ENCODE measurements around the gene KCTD21.
"Not testable (repeated sequence)": the region's sequence is repeated elsewhere in the genome, so short reads cannot be mapped to it uniquely, and the experiment has no call there.

The KCTD21 gene

DNA sequence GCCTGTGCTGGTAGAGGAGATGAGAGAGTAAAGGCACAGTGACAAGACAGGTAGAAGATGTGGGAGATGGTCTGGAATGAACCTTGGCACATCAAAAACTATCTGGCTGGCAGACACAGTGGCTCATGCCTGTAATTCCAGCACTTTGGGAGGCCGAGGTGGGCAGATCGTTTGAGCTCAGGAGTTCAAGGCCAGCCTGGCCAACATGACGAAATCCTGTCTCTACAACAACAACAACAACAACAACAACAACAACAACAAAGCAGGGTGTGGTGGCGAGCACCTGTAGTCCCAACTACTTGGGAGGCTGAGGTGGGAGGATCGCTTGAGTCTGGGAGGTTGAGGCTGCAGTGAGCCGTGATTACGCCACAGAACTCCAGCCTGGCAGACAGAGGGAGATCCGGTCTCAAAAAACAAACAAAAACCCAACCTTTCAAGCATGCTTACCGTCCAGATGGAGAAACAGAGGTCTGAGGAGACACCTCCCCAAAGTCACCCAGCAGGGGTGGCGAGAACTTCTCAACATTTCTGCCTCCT is 11.8 kb downstream of the KCTD21 start:
- no peak for DNase-seq (ENCODE audit: low spot score)

DNA sequence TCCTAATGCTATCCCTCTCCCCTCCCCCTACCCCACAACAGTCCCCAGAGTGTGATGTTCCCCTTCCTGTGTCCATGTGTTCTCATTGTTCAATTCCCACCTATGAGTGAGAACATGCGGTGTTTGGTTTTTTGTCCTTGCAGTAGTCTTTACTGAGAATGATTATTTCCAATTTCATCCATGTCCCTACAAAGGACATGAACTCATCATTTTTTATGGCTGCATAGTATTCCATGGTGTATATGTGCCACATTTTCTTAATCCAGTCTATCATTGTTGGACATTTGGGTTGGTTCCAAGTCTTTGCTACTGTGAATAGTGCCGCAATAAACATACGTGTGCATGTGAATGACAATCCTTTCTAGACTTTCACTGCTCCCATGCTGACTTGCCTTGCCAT is 12.6 kb downstream of the KCTD21 start:
- DNase-seq (ENCODE audit: low spot score): not testable (repeated sequence)

DNA sequence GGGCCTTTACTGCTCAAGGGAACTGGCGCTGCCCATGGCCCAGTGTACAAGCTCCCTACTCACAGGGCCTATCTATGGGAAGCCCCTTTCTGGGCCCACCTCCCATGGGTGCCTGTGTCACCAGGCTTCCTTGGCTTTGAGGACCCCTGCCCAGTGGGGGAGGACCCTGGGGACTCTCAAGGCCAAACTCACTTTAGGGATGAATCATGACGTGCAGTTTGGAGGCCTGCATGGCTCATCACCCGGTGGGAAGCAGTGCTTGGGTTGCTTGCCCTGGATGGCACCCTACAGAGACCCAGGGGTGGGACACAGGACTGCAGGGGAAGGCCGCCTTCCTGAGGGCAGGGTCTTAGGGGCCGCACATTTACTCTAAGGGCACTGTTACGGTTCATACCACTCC is 16.5 kb downstream of the KCTD21 start:
- DNase-seq (ENCODE audit: low spot score): no peak

DNA sequence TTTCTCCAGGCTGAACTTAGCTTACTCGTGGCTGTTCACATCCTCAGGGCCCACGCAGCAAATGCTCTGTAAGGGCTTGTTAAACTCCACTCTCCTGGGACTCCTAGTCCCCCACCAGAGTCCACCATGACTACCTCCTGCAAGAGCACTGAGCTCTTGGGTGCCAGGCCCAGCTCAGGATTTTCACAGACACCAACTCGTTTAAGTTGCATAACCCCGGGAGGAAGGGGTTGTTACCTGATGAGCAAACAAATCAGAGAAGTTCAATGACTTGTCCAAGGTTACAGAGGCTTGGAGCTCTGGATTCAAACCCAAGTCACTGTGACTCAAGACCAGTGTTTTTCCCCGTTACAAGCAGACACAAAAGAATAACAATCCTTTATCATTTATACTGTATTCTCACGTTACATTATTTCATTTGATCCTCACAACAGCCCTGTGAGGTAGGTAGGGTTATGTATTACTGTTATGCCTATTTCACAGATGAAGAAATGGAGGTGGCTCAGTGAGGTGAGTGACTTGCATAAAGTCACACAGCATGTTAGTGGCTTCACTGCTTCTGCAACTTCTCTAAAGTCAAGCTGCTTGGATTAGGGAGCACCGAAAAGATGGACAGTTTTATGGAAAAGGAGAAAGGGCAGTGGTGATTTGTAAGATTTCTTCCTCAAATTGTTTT is 17.4 kb downstream of the KCTD21 start:
- no peak for DNase-seq (ENCODE audit: low spot score)

DNA sequence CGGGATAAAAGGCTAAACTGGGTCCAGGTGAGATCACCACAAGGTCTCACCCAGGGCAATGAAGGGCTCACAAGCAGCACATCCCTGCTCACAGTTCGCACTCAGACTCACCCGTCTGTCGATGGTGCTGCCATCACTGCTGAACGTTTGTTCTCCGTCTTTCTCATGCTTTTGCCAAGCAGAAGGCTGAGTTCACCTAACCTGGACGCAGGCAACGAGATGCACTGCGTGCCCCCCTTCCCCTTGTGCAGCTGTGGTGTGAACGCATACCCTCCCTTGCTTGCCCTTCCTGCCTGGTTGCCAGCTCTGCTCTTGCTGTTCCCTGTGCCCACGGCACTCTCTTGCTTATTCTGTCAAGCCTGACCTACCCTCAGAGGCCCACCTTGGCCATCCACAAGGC is 18.0 kb downstream of the KCTD21 start:
- no peak for DNase-seq (ENCODE audit: low spot score)

DNA sequence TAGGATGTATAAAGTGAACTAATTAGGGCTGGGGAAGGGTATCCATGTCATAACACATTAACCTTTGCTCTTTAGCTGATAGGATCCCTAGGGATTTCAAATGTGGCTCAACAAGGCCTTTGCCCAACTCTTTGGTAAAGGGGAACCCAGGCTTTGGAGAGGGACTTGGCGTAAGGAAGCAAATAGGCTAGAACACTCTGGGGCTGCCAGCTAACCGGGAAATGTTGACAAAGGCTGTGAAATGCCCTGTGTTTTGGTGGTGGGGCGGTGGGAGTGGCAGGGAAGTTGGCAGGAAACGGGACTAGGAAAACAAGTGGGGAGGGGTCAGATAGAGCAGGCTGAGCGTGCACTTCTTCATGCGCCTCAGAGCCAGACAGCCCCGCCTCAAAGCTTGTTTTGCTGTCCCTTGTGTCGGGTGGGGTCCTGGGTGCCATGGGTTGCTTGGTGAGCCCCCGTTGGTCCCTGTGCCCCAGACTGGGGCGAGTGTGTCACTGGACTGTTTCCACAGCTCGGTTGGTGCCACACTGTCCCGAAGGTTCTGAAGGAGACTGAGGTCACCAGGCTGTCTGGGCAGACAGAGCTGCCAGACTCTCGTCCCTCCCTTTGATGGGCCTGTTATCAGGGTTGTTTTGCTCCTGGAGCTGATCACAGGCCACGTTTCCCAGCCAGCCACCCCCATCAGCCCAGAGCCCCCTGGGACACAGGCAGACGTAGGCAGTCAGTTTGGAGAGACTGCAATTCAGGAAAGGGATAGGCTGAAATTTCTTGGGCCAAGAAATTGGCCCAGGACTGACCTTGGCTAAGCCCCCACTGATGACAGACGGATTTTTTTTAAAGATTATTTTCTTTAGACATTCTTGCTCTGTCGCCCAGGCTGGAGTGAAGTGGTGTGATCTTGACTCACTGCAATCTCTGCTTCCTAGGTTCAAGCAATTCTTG is 19.6 kb downstream of the KCTD21 start:
- DNase-seq (ENCODE audit: low spot score): no peak

DNA sequence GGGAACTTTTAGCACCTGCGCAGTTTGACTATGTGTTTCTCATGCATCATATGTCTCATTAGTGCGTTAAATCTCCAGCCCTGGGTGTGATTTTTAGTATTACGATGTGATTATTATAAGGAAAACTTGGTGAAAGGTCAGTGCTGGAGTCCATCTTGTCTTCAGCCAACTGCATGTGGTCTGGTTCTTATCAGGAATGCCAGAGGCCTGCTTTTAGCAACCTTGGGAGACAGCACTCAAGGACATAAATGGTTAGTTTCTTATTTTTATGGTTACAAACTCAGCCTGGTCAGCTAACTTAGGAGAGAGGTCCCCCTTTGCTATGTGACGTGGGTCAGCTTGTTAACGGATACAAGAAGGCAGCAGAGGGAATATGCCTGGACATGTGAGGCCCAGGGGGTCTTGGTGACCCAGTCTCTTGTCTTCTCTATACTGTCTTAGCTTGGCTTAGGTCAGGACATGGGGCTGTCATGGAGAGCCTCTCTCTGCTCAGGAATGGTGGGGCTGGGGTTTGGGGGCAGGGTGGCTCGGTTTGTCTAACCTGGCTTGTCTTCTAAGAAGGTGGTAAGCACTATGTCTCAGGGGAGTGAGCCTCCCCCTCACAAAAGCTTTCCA is 21.5 kb downstream of the KCTD21 start:
- DNase-seq (ENCODE audit: low spot score): no peak

DNA sequence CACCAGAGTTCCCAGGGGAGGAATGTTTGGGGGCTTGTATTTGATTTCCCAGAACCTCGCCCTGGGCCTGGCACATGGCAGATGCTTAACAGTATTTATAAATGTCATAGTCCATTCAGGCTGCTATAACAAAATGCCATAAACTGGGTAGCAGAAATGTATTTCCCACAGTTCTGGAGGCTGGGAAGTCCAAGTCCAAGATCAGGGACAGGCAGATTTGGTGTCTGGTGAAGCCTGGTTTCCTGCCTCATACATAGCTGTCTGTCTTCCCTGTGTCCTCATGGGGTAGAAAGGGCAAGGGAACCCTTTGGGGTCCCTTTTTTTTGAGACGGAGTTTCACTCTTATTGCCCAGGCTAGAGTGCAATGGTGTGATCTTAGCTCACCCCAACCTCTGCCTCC is 24.0 kb downstream of the KCTD21 start:
- no peak for DNase-seq (ENCODE audit: low spot score)

DNA sequence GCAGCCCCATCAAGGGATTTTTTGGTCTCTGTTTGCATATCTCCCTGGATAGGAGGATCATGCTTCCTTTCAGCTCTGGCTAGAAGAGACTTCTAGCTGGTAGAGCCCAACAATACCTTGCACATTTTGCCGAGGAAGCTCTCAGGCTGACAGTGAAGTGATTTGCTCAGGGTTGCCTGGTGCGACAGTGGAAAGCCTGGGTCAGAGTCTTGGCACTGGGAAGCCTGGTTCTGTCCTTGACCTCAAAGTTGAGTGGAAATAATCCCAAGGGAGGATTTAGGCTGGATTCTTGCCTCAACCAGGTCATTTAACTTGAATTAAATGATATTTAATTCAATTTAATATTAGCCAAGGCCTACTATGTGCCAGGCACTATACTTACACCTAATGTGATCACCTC is 24.6 kb downstream of the KCTD21 start:
- DNase-seq (ENCODE audit: low spot score): no peak

DNA sequence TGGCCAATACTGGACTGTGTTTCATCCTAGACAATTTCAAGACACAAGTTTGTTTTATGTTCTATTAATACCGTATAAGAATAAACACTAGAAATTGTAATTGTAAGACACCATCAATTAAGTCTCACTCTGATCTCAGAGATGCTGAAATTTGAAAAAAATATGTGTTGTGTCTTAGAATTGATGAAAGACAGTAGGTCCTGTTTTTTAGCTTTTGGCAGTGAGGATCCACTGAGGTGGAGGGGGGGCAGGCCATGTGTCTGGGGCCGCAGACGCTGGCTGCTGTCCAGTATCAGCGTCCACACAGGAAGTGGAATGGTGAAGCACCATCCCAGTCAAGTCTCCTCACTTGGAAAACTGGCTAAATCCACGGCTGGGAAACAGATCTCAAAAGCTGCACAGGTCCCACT is 26.5 kb downstream of the KCTD21 start:
- DNase-seq (ENCODE audit: low spot score): no peak

DNA sequence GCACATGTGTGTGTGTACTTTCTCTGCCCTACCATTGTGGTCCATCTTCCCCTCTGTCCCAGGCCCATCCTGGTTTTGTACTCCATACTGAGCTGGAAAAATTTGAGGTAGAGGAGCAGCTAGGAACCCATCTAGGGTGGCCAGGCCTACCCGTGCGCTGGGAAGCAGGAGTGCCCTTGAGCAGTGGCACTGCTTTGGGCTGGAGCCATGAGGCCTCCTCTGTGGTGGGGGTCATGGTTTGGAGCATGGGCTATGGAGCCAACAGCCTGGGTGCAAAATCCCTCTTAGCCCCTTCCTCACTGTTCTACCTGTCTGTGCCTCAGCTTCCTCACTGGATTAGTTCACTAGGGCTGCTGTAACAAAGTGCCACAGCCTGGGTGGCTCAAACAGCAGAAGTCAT is 27.1 kb downstream of the KCTD21 start:
- no peak for DNase-seq (ENCODE audit: low spot score)

DNA sequence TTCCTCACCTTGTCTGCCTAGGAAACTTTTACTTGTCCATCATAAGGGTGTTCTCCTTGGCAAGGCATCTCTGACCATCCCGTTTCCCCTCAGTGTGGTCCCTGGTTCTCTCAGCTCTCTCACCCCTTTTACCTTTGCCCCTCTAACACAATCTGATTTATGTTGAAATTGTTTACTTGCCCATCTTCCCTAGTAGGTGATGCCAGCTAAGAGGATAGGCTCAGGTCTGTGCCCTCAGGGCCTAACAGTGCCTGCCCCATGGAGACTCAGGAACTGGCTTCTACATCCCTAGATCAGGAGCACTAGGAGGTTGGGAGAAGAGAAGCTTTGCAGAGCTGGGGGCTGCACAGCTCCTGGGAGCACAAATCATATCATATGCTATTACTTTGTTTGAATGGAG is 27.9 kb downstream of the KCTD21 start:
- no peak for DNase-seq (ENCODE audit: low spot score)

DNA sequence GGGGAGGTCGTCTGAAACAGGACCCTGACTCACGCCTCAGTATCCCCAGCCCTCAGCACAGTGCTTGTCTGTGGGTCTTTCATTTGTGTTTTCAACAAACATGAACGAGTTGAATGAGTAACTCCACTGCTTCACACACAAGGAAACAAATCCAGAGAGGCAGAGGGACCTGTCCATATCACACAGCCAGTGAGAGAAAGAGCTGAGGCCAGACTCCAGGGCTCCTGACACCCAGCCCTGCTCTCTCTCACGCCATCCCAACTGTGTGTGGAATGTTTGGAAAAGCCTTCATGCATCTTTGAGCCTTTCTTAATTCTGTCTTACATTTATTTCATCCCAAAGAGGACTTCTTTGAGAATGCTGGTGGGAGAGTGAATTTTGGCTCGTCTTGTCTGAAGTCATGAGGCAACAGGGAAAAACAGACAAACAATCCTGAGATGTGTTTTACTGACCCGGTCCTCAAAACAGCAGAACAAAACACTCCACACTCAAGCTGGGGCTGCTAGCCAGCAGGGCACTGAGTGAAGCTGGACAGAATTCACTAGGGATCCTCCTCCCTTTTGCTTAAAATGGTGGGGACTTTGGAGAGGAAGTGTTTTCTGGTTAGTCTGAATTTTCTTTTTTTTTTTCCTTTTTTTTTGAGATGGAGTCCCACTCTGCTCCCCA is 29.3 kb downstream of the KCTD21 start:
- DNase-seq (ENCODE audit: low spot score): no peak

DNA sequence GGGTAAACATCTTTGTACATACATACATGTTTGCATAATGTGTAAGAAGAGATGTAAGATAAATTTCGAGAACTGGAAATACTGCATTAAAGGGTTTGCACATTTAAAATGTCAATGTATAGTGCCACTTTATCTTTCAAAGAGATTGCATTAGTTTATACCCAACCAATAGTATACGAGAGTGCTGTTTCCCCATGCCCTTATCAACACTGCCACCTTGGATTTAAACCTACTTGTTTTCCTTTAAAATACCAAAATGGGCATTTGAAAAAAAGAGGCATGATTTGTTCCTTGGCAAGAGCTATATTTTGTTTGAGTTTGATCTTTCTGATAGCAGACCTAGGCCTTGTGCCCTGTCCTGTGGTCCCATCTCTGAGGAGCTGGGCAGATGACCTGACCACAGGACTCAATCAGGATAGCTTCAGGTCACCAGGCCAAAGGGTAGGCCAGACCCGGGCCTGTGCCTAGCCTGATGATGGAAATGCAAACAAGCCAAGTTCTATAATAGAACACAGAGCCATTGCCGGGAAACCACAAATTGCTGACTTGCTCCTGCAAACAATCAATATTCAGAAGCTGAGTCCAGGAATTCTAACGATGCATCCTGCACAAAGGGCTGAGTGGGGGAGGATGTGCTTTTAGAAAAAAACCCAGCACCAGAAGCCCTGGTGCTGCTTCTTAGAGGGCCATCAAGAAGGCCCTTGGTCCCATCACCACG is 32.1 kb downstream of the KCTD21 start:
- DNase-seq (ENCODE audit: low spot score): no peak

DNA sequence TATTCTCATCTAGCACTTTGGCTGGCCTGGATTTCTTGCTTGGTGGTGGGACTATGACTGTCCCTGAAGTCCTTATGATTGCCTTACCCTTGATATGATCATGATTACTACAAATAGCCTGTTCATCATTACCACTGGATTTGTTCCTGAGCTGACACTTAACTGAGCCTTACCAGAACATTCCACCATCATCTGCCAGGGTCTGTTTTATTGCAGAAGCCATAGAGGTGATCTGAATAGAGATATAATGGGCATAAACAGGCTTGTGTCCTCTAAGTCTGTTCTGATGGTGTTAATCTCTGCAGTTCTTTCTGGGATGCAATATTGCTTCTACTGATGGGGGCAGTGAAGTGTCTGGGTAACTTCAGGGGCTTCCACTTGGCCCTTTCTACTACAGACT is 36.6 kb downstream of the KCTD21 start:
- DNase-seq (ENCODE audit: low spot score): no peak

DNA sequence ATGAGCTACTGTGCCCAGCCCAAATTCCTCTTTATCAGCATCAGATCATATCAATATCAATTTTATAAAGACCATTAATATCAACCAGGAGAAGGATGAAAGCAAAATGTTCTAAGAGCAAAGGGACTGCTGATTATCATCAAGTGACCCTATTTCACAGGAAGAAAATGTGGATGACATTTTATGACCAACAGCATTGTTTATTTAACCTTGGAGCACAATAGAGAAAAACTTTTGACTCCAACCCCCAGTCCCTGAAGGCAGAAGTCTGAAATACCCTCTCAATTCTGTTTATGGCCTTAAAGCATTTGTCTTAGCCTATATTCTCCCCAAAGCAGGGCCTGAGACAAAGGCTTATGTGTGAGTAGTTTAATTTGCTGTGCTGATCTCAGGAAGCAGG is 37.7 kb downstream of the KCTD21 start:
- no peak for DNase-seq (ENCODE audit: low spot score)

DNA sequence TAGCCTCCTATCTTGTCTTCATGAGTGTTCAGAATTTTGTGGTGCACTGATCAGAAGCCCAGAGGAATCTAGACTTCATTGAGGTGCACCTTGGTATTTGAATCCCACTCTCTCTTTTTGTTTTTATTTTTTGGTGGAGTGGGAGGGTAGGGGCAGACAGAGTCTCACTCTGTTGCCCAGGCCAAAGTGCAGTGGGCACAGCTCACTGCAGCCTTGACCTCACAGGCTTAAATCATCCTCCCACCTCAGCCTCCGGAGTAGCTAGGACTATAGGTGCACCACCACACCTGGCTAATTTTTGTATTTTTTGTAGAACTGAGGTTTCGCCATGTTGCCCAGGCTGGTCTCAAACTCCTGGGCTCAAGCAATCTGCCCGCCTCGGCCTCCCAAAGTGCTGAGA is 38.1 kb downstream of the KCTD21 start:
- no peak for DNase-seq (ENCODE audit: low spot score)

DNA sequence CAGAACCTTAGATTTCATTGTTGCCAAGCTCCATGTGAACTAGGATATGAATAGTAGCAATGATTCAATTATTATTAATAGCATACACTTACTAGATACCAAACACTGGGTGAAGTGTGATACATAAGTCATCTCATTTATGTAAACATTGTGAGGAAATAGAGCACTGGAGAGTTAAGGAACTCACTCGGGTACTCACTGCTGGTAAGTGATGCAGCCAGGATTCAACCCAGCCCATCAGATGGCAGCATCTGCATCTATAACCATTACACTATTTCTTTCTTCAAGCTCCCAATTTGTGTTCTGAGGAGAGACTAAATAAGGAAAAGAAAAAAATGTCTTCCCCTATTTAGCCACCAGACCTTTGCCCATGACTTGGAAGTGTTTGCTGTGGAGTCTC is 38.8 kb downstream of the KCTD21 start:
- no peak for DNase-seq (ENCODE audit: low spot score)

DNA sequence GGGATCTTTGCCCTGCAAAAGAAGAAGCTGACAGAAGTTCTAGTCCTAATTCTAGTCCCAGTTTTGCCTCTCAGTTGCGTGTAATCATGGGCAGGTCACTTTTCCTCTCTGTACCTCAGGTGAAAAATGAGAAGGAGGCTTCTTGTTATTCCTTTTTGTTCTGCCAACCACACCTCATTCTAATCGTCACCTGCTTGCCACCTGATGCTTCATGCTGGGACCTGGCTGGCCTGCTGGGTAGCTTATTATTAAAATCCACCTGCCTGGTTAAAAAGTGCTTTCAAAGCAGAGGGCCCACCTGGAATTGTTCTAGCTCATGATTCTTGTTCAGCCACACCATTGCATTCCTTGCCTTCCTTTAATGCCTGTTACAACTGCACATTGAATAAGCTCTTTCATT is 40.6 kb downstream of the KCTD21 start:
- DNase-seq (ENCODE audit: low spot score): no peak

DNA sequence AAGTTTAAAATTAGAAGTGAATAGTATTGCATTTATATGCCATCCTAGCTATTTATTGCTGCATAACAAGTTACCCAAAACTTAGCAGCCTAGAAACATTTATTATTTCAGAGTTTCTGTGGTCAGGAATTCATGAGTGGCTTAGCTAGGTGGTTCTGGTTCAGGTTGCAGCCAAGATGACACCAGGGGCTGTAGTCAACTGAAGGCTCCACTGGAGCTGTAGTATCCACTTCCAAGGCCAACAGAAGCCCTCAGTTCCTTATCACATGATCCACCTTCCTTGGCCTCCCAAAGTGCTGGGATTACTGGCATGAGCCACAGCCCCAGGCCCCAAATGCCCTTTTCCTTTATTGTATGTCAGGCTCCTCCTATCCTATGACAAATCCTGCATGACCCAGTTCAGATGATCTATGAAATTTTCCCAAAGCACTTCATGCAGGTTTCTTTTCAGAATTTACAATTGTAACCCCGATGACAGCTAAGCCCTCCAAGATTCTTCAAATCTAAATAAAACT is 42.9 kb downstream of the KCTD21 start:
- DNase-seq (ENCODE audit: low spot score): peak; percentile 44

DNA sequence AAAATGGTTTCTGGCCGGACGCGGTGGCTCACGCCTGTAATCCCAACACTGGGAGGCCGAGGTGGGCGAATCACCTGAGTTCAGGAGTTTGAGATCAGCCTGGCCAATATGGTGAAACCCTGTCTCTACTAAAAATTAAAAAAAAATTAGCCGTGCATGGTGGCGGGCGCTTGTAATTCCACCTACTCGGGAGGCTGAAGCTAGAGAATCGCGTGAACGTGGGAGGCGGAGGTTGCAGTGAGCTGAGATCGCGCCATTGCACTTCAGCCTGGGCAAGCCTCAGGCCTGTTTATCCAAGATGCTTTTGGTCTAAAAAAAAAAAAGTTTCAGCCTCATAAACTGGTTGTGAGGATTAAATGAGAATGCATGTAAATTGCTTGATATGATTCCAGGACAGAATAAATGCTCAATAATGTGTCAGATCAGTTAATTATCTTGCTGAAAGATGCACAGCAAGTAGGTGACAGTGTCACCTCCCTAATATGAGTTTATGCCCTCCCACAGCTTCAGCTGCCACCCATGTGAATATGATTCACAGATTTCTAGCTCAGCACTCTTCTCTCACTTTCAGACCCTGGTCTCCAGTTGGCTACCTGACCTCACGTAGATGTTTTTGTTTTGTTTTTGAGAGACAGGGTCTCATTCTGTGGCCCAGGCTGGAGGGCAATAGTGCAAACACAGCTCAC is 47.9 kb downstream of the KCTD21 start:
- no peak for DNase-seq (ENCODE audit: low spot score)
